Fibroblast of the aortic adventitia (primary cell): ENCODE measurements around the gene KPNB1. TPM values are rescaled to one million over a fixed set of nuclear protein-coding genes. Genes with fewer than 3 reads are reported as not detected.

Experiments used
- DNase-seq: peaks from one replicate; pipeline ENCODE4 v3.0.0-alpha.2; 2010; ENCODE audit warnings: low read depth
- H3K4me3 ChIP-seq: 2 replicates; pipeline ENCODE4 v1.5.1; 2011; ENCODE audit warnings: low read depth, mild to moderate bottlenecking, control low read depth, low read length, moderate library complexity
- total RNA-seq: library from RNA; depleted of rRNA; stranded (reverse); fragments of >200 nt; gene quantifications from 2 replicates; pipeline ENCODE4 v1.2.3, GENCODE V29; 2012; ENCODE audit warnings: low replicate concordance
- TF ChIP-seq, protein P1 (sequence below): IDR thresholded peaks from 2 replicates; pipeline ENCODE4 v1.5.1; 2011; ENCODE audit warnings: mild to moderate bottlenecking, low read length, control low read depth, inconsistent platforms; ENCODE audit not compliant: insufficient read depth

KPNB1 gene
- total RNA-seq = 473 and 851 TPM in 2 replicates

DNA sequence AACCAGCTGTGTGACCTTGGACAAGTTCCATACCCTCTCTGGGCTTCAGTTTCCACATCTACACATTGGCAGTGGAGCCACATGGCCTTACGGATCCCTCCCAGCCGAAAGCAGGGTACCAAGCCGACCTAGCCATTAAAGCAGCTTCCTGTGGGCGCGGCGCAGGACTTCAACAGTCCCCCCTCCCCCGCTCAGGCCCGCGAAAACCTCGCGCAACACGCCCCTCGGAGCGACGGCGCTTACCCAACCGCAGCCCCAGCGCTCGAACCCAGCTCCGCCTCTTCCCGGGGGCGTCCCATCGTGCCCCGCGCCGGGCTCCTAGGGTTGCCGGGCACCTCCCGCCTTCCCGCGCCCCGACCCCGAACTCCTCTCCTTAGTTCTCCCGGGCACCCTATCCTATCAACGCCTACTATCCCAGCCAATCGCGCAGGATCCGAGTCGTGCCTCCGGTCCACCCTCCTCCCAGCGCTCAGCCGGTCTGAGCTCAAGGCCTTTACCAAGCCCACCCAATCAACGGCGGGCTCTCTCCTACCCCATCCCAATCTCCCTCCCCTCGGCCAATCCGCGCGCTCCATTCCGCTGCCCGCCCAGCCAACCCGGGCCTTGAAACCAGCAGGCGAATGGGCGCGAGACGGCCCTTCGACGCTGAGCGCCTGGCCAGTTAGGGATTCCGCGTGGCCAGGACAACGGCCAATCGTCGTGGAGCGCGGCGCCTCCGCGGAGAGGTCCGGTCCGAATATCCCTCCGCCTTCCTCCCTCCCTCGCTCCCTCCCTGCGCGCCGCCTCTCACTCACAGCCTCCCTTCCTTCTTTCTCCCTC, at the start of gene KPNB1:
Gene KPNB1, plus strand, starts transcription at position 767 of the 819 bp plus-strand sequence. CDS start 326 bp downstream, outside the sequence.
- DNase-seq = peak; percentile 100
- peak within 1 kb of the TSS; percentile 92 for H3K4me3 ChIP-seq
- TF ChIP-seq, protein P1, sequence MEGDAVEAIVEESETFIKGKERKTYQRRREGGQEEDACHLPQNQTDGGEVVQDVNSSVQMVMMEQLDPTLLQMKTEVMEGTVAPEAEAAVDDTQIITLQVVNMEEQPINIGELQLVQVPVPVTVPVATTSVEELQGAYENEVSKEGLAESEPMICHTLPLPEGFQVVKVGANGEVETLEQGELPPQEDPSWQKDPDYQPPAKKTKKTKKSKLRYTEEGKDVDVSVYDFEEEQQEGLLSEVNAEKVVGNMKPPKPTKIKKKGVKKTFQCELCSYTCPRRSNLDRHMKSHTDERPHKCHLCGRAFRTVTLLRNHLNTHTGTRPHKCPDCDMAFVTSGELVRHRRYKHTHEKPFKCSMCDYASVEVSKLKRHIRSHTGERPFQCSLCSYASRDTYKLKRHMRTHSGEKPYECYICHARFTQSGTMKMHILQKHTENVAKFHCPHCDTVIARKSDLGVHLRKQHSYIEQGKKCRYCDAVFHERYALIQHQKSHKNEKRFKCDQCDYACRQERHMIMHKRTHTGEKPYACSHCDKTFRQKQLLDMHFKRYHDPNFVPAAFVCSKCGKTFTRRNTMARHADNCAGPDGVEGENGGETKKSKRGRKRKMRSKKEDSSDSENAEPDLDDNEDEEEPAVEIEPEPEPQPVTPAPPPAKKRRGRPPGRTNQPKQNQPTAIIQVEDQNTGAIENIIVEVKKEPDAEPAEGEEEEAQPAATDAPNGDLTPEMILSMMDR = no peak

DNA sequence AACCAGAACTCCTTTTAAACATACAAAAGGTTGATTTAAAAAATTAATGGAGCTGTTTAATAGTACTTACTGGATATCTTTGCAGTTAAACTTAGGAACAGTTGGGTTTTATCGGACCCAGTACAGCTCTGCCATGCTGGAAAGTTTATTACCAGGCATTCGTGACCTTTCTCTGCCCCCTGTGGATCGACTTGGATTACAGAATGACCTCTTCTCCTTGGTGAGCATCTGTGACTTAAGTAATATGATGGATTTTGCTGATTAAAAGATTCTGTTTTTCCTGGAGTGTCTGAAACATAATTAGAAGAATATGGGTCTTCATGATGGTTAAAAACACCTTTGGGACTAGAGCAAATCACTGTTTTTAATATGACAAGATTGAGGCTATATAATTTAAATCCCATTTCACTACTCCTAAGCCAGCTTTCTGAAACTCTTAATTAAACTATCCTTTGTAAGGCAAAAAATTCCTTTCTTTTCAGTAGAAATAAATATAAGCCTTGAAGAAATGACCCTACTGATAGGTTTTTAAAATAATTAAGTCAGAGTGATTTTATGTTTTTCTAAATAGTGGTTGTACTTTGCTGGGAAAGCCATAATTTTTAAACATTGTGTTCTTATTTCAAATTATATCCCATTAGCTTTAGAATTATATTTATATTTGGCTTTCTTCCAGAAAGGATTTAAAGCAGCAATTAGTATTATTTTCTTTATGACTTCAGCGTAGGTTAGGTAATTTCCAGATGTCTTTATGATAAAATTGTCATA, 45.7 kb upstream of the KPNB1 start:
- H3K4me3 ChIP-seq = no peak overlapping the region
- TF ChIP-seq, protein P1 = no peak
- DNase-seq = no peak

DNA sequence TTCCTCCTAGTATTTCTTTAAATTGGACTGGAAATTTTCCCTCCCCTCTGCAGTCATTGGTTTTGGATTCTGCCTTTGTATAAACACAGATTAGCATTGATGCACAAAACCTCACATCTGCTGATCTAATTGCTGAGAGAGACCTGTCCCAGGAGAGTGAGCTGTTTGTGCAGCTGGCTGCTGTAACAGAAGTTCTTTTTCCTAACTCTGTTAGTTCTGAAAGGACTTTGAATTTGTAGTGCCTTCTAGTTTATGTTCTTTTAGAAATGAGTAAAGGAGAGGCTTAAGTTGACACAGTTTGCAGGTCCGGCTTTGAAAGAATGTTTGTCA, 45.2 kb upstream of the KPNB1 start:
- peak; percentile 63 for DNase-seq
- TF ChIP-seq, protein P1 = no peak
- no peak overlapping the region for H3K4me3 ChIP-seq

DNA sequence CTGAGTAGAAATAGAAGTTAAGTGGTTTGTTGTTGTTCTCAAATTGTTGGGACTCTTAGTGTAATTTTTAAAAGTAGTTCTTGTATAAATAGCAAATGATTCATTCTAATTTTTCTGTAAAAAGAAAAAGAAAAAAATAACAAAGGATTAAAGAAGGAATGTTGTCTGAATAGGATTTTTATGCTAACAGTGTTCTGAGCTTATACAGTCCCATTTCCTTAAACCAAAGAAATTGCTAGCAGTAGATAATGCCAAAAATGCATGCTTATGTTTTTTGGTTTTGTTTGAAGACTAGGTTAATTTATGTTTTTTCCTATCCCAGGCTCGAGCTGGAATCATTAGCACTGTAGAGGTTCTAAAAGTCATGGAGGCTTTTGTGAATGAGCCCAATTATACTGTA, 44.7 kb upstream of the KPNB1 start:
- DNase-seq = no peak
- H3K4me3 ChIP-seq = no peak overlapping the region
- TF ChIP-seq, protein P1 = no peak

DNA sequence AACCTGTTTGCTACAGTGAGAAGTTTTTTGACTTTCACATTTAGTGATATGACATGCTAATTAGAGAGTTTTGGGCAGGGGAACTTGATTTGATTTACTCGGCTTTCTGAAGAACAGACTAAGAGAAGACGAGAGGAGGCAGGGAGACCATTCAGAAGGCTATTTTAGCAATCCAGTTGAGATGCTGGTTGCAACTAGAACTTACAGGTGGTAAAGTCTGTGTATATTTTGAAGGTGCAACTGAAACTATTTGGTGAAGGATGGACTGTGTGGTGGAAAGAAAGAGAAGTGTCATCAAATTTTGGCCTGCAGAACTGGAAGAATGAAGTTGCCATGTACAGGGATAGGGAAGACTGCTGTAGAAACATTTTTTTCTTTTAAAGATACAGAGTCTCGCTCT, 42.2 kb upstream of the KPNB1 start:
- TF ChIP-seq, protein P1 = no peak

DNA sequence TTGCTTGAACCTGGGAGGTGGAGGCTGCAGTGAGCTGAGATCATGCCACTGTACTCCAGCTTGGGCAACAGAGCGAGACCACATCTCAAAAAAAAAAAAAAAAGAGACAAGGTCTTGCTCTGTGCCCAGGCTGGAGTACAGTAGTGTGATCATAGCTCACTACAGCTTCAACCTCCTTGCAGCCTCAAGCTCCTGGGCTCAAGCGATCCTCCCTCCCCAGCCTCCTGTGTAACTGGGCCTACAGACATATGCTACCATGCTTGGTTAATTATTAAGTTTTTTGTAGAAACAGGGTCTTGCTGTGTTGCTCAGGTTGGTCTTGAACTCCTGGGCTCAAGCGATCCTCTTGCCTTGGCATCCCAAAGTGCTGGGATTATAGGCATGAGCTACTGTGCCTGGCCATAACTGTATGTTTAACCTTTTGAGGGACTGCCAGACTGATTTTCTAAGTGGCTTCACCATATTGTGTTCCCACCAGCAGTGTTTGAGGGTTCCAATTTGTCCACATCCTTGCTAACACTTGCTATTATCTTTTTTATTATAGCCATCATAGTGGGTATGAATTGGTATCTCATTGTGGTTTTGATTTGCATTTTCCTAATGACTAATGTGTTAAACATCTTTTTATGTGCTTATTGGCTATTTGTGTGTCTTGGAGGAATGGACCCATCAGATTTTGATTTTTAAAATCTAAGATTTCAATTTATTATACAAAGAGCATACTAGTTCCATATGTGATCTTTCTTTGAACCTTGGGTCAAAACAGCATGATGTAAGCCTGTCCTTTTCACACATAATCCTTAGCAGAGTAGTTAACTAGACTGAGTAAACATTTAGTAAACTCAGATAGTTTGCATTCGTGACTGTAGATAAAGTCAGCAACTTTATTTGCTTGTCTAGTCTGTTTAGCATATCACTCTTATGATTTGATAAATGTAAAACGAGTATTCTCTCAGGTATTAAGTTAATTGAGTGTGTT, 38.1 kb upstream of the KPNB1 start:
- DNase-seq = no peak
- TF ChIP-seq, protein P1 = no peak
- no peak overlapping the region for H3K4me3 ChIP-seq

More for the DNA sequence above, 42.2 kb upstream of the KPNB1 start:
- no peak overlapping the region for H3K4me3 ChIP-seq
- DNase-seq = no peak
